ENCODE measurements around the gene PPWD1.

Gene PPWD1

DNA sequence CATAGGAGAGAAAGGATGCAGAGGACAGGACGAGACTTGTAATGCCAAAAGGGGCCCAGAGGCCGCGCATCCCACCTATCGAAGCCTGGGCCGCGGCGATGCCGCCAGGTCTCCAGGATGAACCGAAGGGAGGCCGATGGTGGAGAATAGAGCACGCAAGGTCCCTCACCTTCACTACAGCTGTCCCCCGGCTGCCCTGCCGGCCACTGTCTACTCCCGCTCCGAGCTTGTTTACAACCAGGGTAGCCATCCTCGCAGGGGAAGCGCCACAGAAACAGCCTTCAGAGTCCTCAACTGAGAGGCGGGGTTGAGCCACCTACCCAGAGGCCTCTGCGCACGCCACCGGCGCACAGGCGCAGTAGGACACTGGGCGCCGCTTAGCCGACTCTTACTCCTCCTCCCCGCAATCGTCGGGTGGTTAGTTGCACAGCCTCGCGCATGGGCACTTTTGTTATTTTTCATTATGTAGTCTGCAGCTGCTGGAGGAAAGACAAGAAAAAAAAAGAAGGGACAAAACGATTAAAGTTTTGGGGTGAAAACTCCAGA, 61.0 kb downstream of the PPWD1 start, which contains the start of gene TRIM23:
Gene TRIM23, minus strand, starts transcription at position 309 of the 546 bp plus-strand sequence. Its CDS starts 59 bp downstream, at position 250.
- peak; percentile 84 to 89 for DNase-seq

- DNase-seq, result peak; percentile 80 to 89
These were observed 61.8 kb downstream of the PPWD1 start, which contains the start of the genes SHLD3 and TRAPPC13 for GRCh38 chr5:65624571-65625555. SHLD3 (plus strand) TSS chr5:65625027; CDS start chr5:65629588, 4,561 bp downstream. TRAPPC13 (plus strand) TSS chr5:65625027; CDS start chr5:65625061, 34 bp downstream.

DNA sequence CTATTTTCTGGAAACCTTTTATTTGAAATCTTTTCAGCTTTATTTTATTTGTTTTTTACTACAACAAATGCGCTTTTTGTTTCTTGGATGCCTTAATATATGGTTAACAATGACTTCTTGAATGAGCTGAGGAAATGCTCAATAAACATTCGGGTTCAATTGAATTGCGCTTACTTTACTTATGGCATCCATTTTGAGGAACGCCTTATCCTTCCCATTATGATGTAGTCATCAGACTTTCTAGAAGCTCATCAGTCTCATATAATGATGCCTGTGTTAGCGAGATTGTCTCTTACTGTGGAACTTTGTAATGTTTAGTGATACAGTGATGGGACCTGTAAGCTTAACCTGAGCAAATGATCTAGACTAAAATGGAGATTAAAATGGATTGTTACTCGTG, 62.6 kb downstream of the PPWD1 start:
- DNase-seq, result no peak

GRCh38 chr5:65630981-65631380, 67.9 kb downstream of the PPWD1 start:
- no peak for DNase-seq
